ENCODE measurements around the gene PRR9.

The PRR9 gene

GRCh38 chr1:153227810-153228209 lies 10.4 kb downstream of the PRR9 start:
- no peak for DNase-seq
- intact Hi-C loops (cut with DNase I), result loop anchor here (10.0 kb wide), 2 partner anchors 353 to 573 kb away; partner anchors contain the start of gene SMCP

- intact Hi-C loops (cut with DNase I), result loop anchor here (10.0 kb wide), 2 partner anchors 354 to 574 kb away; partner anchors contain the start of gene SMCP
- DNase-seq, result no peak
Observed at GRCh38 chr1:153228491-153228890, 11.1 kb downstream of the PRR9 start.

DNA sequence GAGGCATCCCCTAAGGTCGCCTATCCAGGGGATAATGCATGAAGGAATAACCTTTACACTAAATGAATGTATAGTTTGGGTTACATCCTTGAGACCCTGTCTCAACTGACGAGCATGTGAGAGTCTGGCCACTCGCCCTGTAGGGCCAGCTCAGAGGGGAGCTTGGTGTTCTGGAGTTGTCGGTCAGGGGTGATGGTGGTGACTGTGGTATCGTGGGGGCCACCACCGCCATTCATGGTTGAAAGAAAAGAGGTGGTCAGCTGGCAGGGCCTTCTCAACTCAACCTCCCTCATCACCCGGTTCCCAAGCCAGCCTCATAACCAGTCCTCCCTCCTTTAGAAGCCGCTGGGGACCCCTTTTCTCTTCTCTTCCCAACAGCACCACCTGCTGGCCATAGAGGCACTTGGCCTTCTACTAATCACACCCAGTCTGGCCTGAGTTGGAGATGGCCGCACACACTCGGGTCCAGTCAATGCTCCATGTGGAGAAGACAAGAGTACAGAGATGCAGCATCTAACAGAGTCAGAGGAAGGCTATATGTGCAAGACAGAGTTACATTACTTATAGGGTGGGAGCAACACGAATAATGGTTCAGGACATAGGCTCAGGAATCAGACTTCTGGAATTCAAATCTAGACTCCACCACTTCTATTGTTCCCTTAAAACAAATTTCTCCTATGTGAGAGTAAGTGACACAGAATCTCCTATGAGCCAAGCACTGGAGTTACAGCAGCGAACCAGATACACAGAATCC lies 11.9 kb downstream of the PRR9 start:
- peak in 23 of 42 donors; percentile 11 to 68 (median 31) for DNase-seq
- intact Hi-C loops (cut with DNase I), result loop anchor here (10.0 kb wide), 2 partner anchors 354 to 574 kb away; partner anchors contain the start of gene SMCP

DNA sequence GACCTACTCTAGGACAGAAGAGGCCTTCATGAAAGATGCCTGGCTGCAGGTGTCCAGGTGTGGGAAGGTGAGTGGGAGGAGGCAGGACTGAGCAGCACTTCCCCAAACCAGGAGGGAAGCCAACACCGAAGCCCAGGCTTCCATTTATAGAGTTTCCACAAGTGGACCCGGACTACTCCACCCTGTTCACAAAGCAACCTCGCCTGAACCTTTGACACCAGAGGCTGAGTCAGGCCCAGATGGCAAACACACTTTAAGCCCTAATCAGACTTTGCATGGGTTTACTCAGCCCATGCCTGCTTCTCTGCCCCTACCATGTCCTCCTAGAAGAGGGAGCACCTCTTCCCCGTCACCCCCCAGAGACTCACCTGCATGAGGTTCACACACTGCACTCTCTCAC lies 14.0 kb downstream of the PRR9 start:
- DNase-seq, result no peak
- intact Hi-C loops (cut with DNase I), result no loop called here

GRCh38 chr1:153231785-153232184 lies 14.4 kb downstream of the PRR9 start:
- intact Hi-C loops (cut with DNase I), result no loop called here
- DNase-seq, result no peak

GRCh38 chr1:153232553-153232952 lies 15.2 kb downstream of the PRR9 start:
- no peak for DNase-seq
- intact Hi-C loops (cut with DNase I), result no loop called here

- DNase-seq, result no peak
- intact Hi-C loops (cut with DNase I), result no loop called here
Observed at GRCh38 chr1:153233448-153233847, 16.1 kb downstream of the PRR9 start.

DNA sequence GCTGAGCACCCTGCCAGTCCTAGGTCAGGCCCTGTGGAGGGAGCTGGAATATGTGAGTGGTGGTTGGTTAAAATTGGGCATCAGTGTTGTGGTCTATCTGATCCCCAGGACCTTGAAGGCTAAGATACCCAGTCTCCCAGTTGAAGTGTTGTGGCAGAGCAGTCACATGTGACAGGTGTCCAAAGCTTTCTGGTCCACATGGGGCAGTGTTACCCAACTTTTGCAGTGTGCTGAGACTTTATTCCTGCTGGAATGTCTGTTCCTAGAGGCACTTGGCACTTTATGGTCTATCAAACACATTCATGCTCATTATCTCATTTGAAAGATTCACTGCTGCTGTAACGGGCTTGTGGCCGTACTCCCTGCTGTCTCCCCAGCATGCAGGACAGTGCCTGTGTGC lies 21.1 kb downstream of the PRR9 start:
- intact Hi-C loops (cut with DNase I), result no loop called here
- no peak for DNase-seq

- intact Hi-C loops (cut with DNase I), result no loop called here
- DNase-seq, result no peak
Observed at GRCh38 chr1:153242160-153242559, 24.8 kb downstream of the PRR9 start.

DNA sequence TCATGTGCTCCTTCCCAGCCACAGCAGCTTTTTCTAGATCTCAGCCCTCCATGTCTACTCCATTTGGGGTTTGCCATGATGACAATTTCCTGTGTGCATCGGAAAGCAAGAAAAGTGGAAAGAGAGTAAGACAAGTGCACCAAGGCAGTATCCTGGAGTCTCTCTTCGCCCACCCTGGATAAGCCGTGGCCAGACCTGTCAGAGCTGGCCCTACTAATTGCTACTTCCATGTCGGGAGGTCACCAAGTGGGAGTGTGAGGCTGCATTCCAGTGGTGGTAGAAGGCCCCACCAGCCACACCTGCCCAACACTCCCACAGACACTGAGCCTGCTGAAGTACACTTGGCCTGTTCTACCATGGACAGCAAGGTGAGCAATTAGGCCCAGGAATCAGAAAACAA lies 28.1 kb downstream of the PRR9 start:
- no peak for DNase-seq
- intact Hi-C loops (cut with DNase I), result no loop called here

DNA sequence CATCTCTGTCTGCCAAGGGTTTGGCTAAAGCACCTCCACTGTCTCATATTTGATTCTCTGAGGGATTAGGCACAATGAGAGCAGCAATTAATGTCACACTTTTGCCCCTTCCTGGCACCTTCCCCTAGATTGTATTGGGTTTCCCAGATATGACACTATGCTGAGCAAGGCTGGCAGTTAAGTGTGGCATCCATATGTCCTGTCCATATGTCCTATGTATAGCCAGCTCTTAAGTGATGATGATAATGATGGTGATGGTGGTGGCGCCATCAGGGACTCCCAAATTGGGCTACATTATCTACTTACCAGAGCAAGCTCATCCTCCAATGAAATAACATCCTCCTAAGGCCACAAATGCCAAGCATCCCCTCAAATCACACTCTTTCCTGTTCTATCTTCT lies 28.6 kb downstream of the PRR9 start:
- DNase-seq, result no peak
- intact Hi-C loops (cut with DNase I), result no loop called here

DNA sequence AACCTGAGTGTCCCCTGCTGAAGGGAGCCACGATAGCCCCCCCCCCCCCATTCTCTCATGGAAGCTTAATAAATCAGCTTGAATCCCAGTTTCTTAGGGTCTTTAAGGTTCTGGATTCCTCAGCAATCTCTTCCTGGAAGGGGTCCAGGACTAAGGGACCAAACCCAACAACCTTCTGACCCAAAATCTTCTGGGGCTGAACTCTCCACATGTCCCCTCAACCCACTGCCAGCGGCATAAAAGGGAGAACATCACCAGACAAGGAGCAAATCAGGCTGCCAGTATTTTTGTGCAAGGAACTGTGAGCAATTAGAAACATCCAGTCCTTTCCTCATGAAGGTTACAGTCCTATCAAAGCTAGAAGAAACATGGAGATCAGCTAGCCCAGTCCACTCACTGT lies 29.4 kb downstream of the PRR9 start:
- intact Hi-C loops (cut with DNase I), result no loop called here

DNA sequence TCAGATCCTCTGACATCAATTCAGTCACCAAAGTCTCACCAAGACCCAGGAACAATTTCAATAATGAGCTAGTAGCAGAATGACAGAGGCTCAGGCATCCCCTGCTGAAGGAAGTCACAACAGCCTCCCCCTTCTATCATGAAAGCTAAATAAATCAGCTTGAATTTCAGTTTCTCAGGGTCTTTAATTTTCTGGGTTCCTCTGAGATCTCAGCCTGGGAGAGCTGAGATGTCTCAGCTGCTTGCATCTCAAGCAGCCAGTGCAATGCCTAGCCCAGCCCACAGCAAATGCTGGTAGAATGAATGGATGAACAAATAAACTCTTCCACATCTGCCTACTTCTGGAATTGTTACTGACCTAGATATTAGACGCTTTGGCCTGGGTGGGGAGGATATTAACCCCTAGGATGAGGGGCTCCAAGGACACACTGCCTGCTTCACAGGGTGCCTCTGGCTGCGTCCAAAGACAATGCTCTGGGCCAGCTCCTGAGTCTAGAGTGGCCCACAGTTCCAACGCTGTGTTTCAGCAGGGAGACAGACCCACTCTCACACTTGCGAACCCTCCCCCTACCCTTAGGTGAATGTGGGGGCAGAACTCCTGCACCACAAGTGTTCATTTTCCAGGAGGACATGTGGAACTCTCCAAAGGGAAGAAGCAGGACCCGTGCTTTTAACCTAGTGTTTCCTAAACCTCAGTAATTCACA lies 30.9 kb downstream of the PRR9 start:
- intact Hi-C loops (cut with DNase I), result no loop called here
- DNase-seq, result no peak

More for the DNA sequence above, 29.4 kb downstream of the PRR9 start:
- no peak for DNase-seq

DNA sequence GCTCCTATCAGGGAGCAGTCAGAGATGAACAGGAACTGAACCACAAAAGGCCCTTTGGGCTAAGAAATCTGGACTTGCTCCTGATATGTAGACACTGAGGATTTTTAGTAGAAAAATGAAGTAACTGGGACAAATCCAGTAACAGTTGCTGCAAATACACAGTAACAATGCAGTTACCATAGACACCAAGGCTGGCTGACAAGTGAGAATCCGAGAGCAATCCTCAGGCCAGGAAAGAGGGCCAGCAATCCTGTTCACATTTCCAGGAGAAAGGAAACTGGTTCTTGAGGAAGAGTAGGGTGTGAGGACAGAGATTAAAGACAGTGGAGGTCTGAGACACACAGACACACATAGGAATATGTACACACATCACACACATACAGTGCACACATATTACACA lies 32.8 kb downstream of the PRR9 start:
- no peak for DNase-seq
- intact Hi-C loops (cut with DNase I), result no loop called here

DNA sequence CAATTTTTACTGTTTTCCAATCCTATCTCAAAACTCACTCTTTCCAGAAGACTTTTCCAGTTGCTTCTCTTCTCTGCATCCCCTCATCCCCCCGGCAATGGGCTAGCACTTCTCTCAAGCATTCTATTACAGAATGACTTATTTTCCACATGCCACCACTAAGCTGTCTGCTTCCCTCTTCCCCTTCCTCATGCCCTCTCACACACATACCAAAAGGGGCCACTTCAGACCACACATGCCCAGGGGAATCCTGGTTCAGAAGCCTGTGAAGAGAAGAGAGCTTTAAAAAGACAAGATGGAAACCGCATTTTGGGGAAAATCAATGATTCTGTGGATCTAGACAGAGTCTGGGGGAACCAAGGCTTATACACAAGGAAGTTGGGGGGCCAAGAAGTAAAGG lies 33.7 kb downstream of the PRR9 start:
- no peak for DNase-seq
- intact Hi-C loops (cut with DNase I), result no loop called here

GRCh38 chr1:153251562-153251961 lies 34.2 kb downstream of the PRR9 start:
- intact Hi-C loops (cut with DNase I), result no loop called here

DNA sequence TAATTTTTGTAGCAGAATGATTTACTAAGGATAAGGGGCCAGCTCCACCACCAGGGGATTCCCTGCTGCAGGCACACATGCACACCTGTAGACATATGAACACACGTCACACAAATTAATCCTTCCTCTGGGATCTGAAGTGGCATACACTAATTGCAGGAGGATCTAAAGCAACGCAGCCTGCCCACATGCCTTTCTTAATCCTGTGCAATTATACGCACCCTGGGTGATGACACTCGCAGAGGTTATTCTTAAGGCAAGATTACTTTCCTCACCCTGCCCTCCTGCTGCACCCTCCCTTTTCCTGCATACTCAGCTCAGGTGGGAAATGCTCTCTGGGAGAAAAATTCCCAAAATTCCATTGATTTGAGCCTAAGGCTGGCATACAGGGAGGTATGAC lies 34.6 kb downstream of the PRR9 start:
- intact Hi-C loops (cut with DNase I), result no loop called here
- no peak for DNase-seq

More at GRCh38 chr1:153251562-153251961, 34.2 kb downstream of the PRR9 start:
- no peak for DNase-seq

DNA sequence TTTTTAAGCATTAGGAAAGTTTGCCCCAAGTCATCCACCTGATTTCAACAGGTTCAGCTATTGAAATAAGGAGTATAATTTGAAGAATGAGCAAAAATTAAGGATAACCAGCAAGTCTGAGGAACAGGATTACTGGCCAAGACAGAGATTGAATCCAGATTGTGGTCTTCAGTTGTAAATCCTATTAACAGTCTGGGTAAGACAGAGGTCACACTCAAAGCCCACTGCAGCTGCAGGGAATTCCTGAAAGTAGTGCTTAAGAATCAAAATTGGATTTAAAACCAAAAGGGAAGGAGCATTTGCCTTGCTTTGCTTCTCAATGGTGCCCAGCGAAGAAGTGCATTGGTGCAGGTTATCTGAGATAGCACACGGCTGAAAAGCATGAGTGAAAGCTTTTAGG lies 35.7 kb downstream of the PRR9 start:
- intact Hi-C loops (cut with DNase I), result no loop called here
- no peak for DNase-seq

DNA sequence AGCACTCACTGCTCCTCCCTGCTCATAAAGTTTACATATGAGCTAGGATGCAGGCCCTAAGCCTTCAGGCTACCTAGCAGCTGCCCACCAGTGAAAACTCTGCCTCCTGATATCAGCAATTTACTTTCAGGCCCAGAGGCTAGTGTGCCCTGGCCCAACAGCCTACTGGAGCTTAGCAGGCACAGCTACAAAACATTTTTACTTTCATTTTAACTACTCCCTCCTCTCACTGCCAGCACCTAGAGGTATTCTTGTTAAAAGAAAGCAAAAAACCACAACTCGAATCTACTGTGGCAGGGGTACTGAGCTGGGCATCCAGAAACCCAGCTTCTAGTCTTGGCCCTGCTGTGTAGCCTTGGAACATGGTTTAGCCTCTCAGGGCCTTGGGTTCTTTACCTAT lies 36.3 kb downstream of the PRR9 start:
- DNase-seq, result no peak
- intact Hi-C loops (cut with DNase I), result no loop called here

- intact Hi-C loops (cut with DNase I), result no loop called here
- DNase-seq, result no peak
Observed at GRCh38 chr1:153259387-153259786, 42.0 kb downstream of the PRR9 start, which contains the start of gene LORICRIN. Gene LORICRIN, plus strand, starts transcription at chr1:153259687. Its CDS starts 1,263 bp downstream, at chr1:153260950.
